SH-SY5Y (cell line): ENCODE data around the gene OR10V1.

Experiments
- GATA2 ChIP-seq: IDR thresholded peaks from 2 replicates; pipeline ENCODE4 v1.6.1; 2011; ENCODE audit warnings: mild to moderate bottlenecking, low read depth, low read length
- GATA3 ChIP-seq: IDR thresholded peaks from 2 replicates; pipeline ENCODE4 v1.6.1; 2011; ENCODE audit warnings: low read depth, mild to moderate bottlenecking, low read length, moderate library complexity

GRCh38 chr11:59679347-59679746 lies 34.3 kb downstream of the OR10V1 start:
- TF ChIP-seq GATA2 = no peak
- no peak for TF ChIP-seq GATA3
